Measurements from ENCODE around the gene TMC8.
A peak's percentile ranks its signal among the peaks of the same experiment; 100 is the strongest.

TMC8 gene

GRCh38 chr17:78124081-78124835, 6.3 kb upstream of the TMC8 start:
- DNase-seq (ENCODE audit: low read depth, low spot score), result no peak

- DNase-seq (ENCODE audit: low read depth, low spot score), result no peak
These were observed 5.8 kb upstream of the TMC8 start for GRCh38 chr17:78124836-78125137.

- DNase-seq (ENCODE audit: low read depth, low spot score), result no peak
These were observed 5.2 kb upstream of the TMC8 start for GRCh38 chr17:78125138-78125913.

- no peak for DNase-seq (ENCODE audit: low read depth, low spot score)
These were observed 4.3 kb upstream of the TMC8 start for GRCh38 chr17:78125976-78126894.

GRCh38 chr17:78126895-78127238, 3.7 kb upstream of the TMC8 start:
- DNase-seq (ENCODE audit: low read depth, low spot score), result no peak

GRCh38 chr17:78127239-78127887, 3.2 kb upstream of the TMC8 start:
- peak; percentile 78 for DNase-seq (ENCODE audit: low read depth, low spot score)

GRCh38 chr17:78127888-78128550, 2.6 kb upstream of the TMC8 start:
- DNase-seq (ENCODE audit: low read depth, low spot score), result peak; percentile 46

- peak; percentile 79 for DNase-seq (ENCODE audit: low read depth, low spot score)
These were observed 1.8 kb upstream of the TMC8 start, which contains the start of gene TMC6 for GRCh38 chr17:78128551-78129350. TMC6 (minus strand) TSS chr17:78128755; CDS start chr17:78126832, 1,923 bp downstream.

- DNase-seq (ENCODE audit: low read depth, low spot score), result no peak
These were observed 1.1 kb upstream of the TMC8 start for GRCh38 chr17:78129351-78130089.

- no peak for DNase-seq (ENCODE audit: low read depth, low spot score)
These were observed 508 bp upstream of the TMC8 start for GRCh38 chr17:78130090-78130436.

GRCh38 chr17:78131172-78132083, 857 bp downstream of the TMC8 start:
- no peak for DNase-seq (ENCODE audit: low read depth, low spot score)

- DNase-seq (ENCODE audit: low read depth, low spot score), result peak; percentile 57
These were observed 1.6 kb downstream of the TMC8 start for GRCh38 chr17:78132084-78132676.

- no peak for DNase-seq (ENCODE audit: low read depth, low spot score)
These were observed 2.2 kb downstream of the TMC8 start for GRCh38 chr17:78132767-78133178.

- DNase-seq (ENCODE audit: low read depth, low spot score), result no peak
These were observed 2.8 kb downstream of the TMC8 start for GRCh38 chr17:78133179-78133951.

- peak; percentile 88 for DNase-seq (ENCODE audit: low read depth, low spot score)
These were observed 3.7 kb downstream of the TMC8 start for GRCh38 chr17:78133971-78134898.

- no peak for DNase-seq (ENCODE audit: low read depth, low spot score)
These were observed 4.4 kb downstream of the TMC8 start for GRCh38 chr17:78134899-78135385.
